ENCODE measurements around the gene TRIM44. TPM values are rescaled to one million over a fixed set of nuclear protein-coding genes. Genes with fewer than 3 reads are reported as not detected.

The TRIM44 gene
- total RNA-seq, 1 donor from 2014 or later: 67.0 TPM

GRCh38 chr11:35683728-35684339, 21.3 kb downstream of the TRIM44 start:
- H3K36me3 Mint-ChIP-seq (ENCODE audit: low read depth): peaks cover 37% of the 10 kb centered on the region
- CTCF ChIA-PET: no interaction called here
- H3K4me1 Mint-ChIP-seq: peaks cover 65% of the 10 kb centered on the region
- H3K27me3 Mint-ChIP-seq: no peaks in the 10 kb centered on the region
- H3K4me3 Mint-ChIP-seq: no peak overlapping the region
- no peaks in the 10 kb centered on the region for H3K9me3 Mint-ChIP-seq
- intact Hi-C loops (cut with micrococcal nuclease): loop anchor here (1.0 kb wide), 1 partner anchor 22 kb away; the partner anchor contains the start of gene TRIM44
- no peak for TF ChIP-seq CTCF (IDR thresholded peaks at IDR 0.05)
- peak; percentile 83 for ATAC-seq (ENCODE audit: low read depth)
- POLR2A ChIA-PET: no interaction called here
- no peak for DNase-seq
- H3K27ac Mint-ChIP-seq: no peak overlapping the region

DNA sequence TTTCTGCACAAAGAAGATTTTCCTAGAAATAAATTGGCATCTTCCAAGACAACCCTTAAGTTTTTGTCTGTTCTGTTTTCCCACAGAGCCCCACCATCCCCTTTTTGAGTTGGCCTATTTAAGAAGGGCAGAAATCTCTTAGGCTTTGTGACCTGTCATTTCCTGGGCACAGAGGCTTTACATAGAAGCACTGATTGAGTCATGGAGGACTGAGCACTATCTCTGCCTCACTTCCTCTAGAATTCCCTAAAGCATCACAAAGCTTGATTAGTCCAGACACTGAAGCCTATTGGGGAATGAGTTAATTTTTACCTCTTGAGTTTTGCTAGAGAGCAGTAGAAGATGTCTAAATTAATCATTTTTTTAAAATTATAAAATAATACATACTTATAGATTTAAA, 25.4 kb downstream of the TRIM44 start:
- H3K27me3 Mint-ChIP-seq: no peaks in the 10 kb centered on the region

GRCh38 chr11:35689081-35689996, 26.8 kb downstream of the TRIM44 start:
- Mint-ChIP-seq H3K9me3 (no peaks in the 10 kb centered on the region), H3K27ac (no peak overlapping the region), H3K4me1 (peaks cover 29% of the 10 kb centered on the region), H3K36me3 (ENCODE audit: low read depth) (peaks cover 71% of the 10 kb centered on the region), H3K27me3 (no peaks in the 10 kb centered on the region), H3K4me3 (no peak overlapping the region)
- ChIA-PET POLR2A (no interaction called here), CTCF (no interaction called here)
- DNase-seq (no peak), ATAC-seq (ENCODE audit: low read depth) (no peak)
- intact Hi-C loops (cut with micrococcal nuclease): no loop called here
- no peak for TF ChIP-seq CTCF (IDR thresholded peaks at IDR 0.05)

More for the DNA sequence above, 25.4 kb downstream of the TRIM44 start:
- Mint-ChIP-seq H3K4me1 (peaks cover 40% of the 10 kb centered on the region), H3K9me3 (no peaks in the 10 kb centered on the region), H3K4me3 (no peak overlapping the region), H3K36me3 (ENCODE audit: low read depth) (peaks cover 60% of the 10 kb centered on the region), H3K27ac (no peak overlapping the region)
- DNase-seq: no peak
- intact Hi-C loops (cut with micrococcal nuclease): no loop called here
- ChIA-PET POLR2A (interaction anchor here (0.6 kb wide), 1 partner anchor 31 kb away, joined by 4 read pairs; no protein-coding TSS in a partner anchor), CTCF (no interaction called here)
- peak; percentile 35 for ATAC-seq (ENCODE audit: low read depth)
- no peak for TF ChIP-seq CTCF (IDR thresholded peaks at IDR 0.05)

- TF ChIP-seq CTCF (IDR thresholded peaks at IDR 0.05): no peak
- Mint-ChIP-seq H3K36me3 (ENCODE audit: low read depth) (peaks cover 13% of the 10 kb centered on the region), H3K27me3 (no peaks in the 10 kb centered on the region), H3K9me3 (no peaks in the 10 kb centered on the region), H3K4me1 (no peaks in the 10 kb centered on the region), H3K4me3 (no peak overlapping the region), H3K27ac (no peak overlapping the region)
- intact Hi-C loops (cut with micrococcal nuclease): no loop called here
- ChIA-PET CTCF (no interaction called here), POLR2A (no interaction called here)
- DNase-seq: no peak
- no peak for ATAC-seq (ENCODE audit: low read depth)
Measured at GRCh38 chr11:35702126-35702525, 39.6 kb downstream of the TRIM44 start.

DNA sequence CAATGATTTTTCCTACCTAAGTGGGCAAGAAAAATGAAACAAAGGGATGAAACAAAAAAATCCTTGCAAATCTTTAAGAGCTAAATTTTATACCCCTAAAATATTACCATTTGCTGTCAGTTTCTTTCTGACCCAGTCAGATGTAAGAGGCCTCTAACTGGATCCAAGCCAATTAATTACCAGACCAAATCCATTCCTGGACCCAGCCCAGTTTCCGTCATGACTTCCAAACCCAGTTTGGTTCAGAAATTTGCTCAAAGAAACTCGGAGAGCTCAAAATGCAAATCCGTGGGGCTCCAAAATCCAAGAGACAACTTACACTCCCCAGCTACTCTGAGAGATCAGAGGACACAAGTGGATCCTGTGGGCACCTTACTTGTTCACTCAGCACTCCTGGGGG, 46.8 kb downstream of the TRIM44 start:
- no peak for TF ChIP-seq CTCF (IDR thresholded peaks at IDR 0.05)
- POLR2A ChIA-PET: no interaction called here
- H3K27me3 Mint-ChIP-seq: no peaks in the 10 kb centered on the region
- H3K27ac Mint-ChIP-seq: no peak overlapping the region
- H3K4me3 Mint-ChIP-seq: no peak overlapping the region
- intact Hi-C loops (cut with micrococcal nuclease): no loop called here
- CTCF ChIA-PET: no interaction called here
- DNase-seq (no peak), ATAC-seq (ENCODE audit: low read depth) (no peak)
- H3K9me3 Mint-ChIP-seq: no peaks in the 10 kb centered on the region
- H3K36me3 Mint-ChIP-seq (ENCODE audit: low read depth): peaks cover 7% of the 10 kb centered on the region
- H3K4me1 Mint-ChIP-seq: peaks cover 4% of the 10 kb centered on the region

All from activated B cell treated with CpG ODN at 0.5 μM for 24 hours (primary cell).